ENCODE measurements around the gene PRPS1. TPM values are rescaled to one million over a fixed set of nuclear protein-coding genes. Genes with fewer than 3 reads are reported as not detected.

The PRPS1 gene
- total RNA-seq, 1 experiment from 2014 or later: 126 TPM

DNA sequence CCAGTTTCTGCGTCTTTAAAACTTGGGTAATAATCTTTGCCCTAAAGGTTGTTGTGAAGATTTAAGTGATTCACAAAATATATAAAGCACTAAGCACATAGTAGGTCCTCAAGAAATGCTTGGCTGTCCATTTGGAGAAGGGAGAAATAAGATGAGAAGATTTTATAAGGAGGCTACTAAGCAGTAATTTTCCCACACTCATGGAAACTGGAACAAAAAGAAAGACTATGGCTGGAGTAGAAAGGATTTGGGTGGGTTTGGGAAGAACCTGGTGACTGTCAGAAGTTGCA lies 47.0 kb downstream of the PRPS1 start (continued):
- TF ChIP-seq, protein P1, sequence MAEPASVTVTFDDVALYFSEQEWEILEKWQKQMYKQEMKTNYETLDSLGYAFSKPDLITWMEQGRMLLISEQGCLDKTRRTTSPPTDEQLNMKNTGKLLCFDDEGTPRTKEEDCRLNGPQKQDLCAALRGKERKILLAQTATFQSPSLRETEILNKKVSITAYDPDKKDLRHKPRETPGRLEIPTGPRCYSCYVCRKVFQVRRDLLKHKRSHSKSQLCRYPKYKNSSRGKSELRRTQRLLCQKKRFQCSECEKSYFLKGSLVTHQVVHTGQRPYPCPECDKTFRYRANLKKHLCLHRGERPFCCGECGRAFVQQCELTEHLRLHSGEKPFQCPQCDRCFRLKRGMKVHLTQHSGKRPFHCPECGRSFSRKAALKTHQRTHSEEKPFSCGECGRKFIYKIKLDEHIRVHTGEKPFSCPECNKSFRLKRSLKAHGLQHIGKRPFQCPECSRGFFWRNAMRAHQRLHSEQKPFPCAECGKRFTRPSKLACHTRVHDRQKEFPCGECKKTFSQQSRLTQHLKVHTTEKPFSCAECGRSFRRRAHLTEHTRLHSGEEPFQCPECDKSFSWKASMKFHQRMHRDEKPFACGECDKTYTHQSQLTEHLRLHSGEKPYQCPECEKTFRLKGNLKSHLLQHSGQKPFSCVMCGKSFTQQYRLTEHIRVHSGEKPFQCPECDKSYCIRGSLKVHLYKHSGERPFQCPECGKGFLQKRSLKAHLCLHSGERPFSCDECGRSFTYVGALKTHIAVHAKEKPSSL (CRISPR knock-in tag; conservative IDR thresholded peaks at IDR 0.05): no peak

DNA sequence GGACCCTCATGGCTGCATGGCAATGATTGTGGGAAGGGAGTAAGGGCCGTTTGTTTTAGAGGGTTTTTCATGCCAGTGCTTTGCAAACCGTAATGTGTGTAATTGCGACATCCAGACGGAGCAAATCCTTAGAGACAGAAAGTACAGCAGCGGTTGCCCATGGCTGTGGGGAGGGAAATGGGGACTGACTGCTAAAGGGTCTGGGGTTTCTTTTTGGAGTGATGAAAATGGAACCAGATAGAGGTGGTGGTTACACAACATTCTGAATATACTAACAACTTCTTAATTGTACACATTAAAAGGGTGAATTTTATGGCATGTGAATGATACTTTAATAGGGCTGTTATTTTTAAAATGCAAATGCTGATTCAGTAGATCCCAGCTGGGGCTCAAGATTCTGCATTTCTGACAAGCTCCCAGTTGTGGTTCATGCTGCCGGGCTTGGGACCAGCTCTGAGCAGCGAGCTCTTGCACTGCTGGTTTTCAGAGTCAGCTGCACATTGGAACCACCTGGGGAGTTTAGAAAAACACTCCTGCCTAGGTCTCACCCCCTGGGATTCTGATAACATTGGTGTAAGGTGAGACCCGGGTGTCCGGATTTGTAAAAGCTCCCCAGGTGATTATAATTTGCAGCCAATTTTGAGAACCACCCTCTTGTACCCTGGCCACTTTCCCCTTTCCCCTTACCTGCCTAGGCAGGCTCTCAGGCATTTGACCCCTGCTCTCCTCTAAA lies 47.7 kb downstream of the PRPS1 start:
- POLR2A ChIA-PET: interaction anchor here (3.5 kb wide), 1 partner anchor 40 kb away, joined by 11 read pairs; no protein-coding TSS in a partner anchor
- peaks cover 5% of the 10 kb centered on the region; the same call in 1 of the 2 replicates for H3K27me3 Mint-ChIP-seq (ENCODE audit: low read depth)
- H3K9me3 Mint-ChIP-seq: no peaks in the 10 kb centered on the region
- peaks cover 30% of the 10 kb centered on the region for H3K4me1 Mint-ChIP-seq
- H3K36me3 Mint-ChIP-seq: no peaks in the 10 kb centered on the region
- no peak for TF ChIP-seq SMAD3 (CRISPR knock-in tag; IDR thresholded peaks at IDR 0.05; ENCODE audit: borderline replicate concordance)
- TF ChIP-seq NR2C2 (CRISPR knock-in tag; IDR thresholded peaks at IDR 0.05): no peak
- TF ChIP-seq NR1H2 (CRISPR knock-in tag; IDR thresholded peaks at IDR 0.05): no peak
- TF ChIP-seq, protein P2, sequence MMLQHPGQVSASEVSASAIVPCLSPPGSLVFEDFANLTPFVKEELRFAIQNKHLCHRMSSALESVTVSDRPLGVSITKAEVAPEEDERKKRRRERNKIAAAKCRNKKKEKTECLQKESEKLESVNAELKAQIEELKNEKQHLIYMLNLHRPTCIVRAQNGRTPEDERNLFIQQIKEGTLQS (CRISPR knock-in tag; conservative IDR thresholded peaks at IDR 0.05): no peak
- TF ChIP-seq SP1 (CRISPR knock-in tag; conservative IDR thresholded peaks at IDR 0.05): no peak
- no peak for TF ChIP-seq FOXK1 (CRISPR knock-in tag; IDR thresholded peaks at IDR 0.05)
- no peak for TF ChIP-seq RORB (CRISPR knock-in tag; IDR thresholded peaks at IDR 0.05)
- TF ChIP-seq SMAD4 (CRISPR knock-in tag; IDR thresholded peaks at IDR 0.05): no peak
- no peak for TF ChIP-seq ZNF232 (CRISPR knock-in tag; IDR thresholded peaks at IDR 0.05)
- TF ChIP-seq RELA (CRISPR knock-in tag; IDR thresholded peaks at IDR 0.05; ENCODE audit: borderline replicate concordance): no peak
- TF ChIP-seq, protein P3, sequence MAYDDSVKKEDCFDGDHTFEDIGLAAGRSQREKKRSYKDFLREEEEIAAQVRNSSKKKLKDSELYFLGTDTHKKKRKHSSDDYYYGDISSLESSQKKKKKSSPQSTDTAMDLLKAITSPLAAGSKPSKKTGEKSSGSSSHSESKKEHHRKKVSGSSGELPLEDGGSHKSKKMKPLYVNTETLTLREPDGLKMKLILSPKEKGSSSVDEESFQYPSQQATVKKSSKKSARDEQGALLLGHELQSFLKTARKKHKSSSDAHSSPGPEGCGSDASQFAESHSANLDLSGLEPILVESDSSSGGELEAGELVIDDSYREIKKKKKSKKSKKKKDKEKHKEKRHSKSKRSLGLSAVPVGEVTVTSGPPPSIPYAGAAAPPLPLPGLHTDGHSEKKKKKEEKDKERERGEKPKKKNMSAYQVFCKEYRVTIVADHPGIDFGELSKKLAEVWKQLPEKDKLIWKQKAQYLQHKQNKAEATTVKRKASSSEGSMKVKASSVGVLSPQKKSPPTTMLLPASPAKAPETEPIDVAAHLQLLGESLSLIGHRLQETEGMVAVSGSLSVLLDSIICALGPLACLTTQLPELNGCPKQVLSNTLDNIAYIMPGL (CRISPR knock-in tag; IDR thresholded peaks at IDR 0.05): no peak
- TF ChIP-seq, protein P4, sequence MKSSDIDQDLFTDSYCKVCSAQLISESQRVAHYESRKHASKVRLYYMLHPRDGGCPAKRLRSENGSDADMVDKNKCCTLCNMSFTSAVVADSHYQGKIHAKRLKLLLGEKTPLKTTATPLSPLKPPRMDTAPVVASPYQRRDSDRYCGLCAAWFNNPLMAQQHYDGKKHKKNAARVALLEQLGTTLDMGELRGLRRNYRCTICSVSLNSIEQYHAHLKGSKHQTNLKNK (CRISPR knock-in tag; IDR thresholded peaks at IDR 0.05): no peak
- ATAC-seq (no peak), DNase-seq (ENCODE audit: low spot score) (no peak)
- no peak overlapping the region for H3K4me3 Mint-ChIP-seq
- no peak overlapping the region for H3K27ac Mint-ChIP-seq
- CTCF ChIA-PET: interaction anchor here (1.0 to 3.7 kb wide), 4 partner anchors 16 to 100 kb away, joined by 4 to 30 read pairs (median 10); partner anchors contain the start of genes NCBP2L and TSC22D3

DNA sequence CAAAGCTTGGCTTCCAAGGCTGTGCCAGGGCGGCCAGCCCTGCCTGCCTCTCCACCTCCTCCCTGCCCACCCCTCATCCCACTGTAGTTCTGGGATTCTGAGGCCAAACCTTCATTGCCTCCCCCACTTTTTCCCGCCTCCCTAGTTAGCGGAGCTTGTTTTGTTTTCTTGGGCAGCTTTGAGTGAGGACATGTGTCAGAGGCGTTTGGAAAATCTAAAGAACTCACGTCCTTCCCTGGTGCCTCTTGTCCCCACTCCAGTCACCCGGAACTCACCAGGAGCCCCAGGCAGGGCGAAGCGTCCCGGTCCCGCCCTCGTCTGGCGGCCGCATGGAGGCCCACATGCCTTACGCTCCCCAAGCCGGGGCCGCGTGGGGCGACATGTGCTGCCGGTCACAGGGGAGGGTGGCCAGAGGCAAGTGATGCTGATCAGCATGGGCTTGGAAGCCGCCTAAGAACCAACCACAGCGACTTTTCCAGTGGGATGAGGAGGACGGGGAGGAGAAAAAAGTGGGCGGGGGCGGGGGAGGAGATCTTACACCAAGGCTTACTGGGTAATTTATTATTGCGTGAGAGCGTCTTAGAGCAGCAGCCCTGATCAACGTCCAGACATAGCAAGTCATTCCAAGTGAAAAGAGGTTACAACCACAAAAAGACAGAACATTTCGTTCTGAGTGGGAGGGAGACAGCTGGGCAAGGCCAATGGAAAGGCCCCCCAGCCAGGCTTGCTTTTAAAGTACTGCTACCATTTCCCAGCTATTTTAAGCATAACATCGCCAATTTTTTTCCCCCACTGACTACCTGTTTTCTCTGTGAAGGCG lies 48.5 kb downstream of the PRPS1 start:
- no peak overlapping the region for H3K27ac Mint-ChIP-seq
- no peak overlapping the region for H3K4me3 Mint-ChIP-seq
- no peak for DNase-seq (ENCODE audit: low spot score)
- no peaks in the 10 kb centered on the region for H3K36me3 Mint-ChIP-seq
- TF ChIP-seq, protein P5, sequence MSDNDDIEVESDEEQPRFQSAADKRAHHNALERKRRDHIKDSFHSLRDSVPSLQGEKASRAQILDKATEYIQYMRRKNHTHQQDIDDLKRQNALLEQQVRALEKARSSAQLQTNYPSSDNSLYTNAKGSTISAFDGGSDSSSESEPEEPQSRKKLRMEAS (CRISPR knock-in tag; IDR thresholded peaks at IDR 0.05): peak; percentile 71; the same call in 1 of the 2 replicates
- TF ChIP-seq, protein P6, sequence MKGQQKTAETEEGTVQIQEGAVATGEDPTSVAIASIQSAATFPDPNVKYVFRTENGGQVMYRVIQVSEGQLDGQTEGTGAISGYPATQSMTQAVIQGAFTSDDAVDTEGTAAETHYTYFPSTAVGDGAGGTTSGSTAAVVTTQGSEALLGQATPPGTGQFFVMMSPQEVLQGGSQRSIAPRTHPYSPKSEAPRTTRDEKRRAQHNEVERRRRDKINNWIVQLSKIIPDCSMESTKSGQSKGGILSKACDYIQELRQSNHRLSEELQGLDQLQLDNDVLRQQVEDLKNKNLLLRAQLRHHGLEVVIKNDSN (CRISPR knock-in tag; IDR thresholded peaks at IDR 0.05): no peak
- peaks cover 5% of the 10 kb centered on the region; the same call in 1 of the 2 replicates for H3K27me3 Mint-ChIP-seq (ENCODE audit: low read depth)
- no peaks in the 10 kb centered on the region for H3K9me3 Mint-ChIP-seq
- H3K4me1 Mint-ChIP-seq: peaks cover 30% of the 10 kb centered on the region
- ATAC-seq: no peak
- POLR2A ChIA-PET: interaction anchor here (0.6 to 3.5 kb wide), 2 partner anchors 39 to 64 kb away, joined by 3 to 11 read pairs; no protein-coding TSS in a partner anchor
- CTCF ChIA-PET: interaction anchor here (1.0 to 3.7 kb wide), 6 partner anchors 17 to 99 kb away, joined by 3 to 30 read pairs (median 6); partner anchors contain the start of genes NCBP2L and TSC22D3
